ENCODE results near the gene RPTOR.

Gene RPTOR

DNA sequence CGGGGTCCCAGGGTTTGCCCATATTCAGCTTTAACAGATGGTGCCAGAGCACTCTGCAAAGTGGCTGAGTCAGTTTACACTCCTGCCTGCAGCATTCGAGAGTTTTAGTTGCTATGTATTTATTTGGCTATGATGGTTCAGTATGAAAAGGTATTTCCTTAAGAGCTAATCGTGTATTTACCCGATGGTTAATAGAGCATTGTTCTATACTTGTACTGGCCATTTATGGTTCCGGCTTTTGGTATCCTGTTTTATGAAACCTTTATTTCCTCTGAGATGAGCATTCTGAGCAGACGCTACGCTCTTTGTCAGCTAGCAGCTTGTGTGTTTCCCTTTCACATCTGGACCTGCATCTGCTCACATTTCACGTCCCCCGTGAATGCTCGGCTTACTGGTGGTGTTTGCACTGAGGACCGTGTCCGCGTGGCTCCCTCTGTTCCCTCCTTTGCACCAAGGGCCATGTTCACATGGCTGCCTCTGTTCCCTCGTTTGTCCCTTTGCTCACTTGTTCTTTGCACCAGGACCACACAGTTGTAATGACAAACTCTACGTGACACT, 297.9 kb downstream of the RPTOR start:
- H3K36me3 ChIP-seq = no peaks in the 10 kb centered on the region; the same call in 1 of the 2 replicates
- no peaks in the 10 kb centered on the region for H3K9me3 ChIP-seq
- TF ChIP-seq, protein P1, sequence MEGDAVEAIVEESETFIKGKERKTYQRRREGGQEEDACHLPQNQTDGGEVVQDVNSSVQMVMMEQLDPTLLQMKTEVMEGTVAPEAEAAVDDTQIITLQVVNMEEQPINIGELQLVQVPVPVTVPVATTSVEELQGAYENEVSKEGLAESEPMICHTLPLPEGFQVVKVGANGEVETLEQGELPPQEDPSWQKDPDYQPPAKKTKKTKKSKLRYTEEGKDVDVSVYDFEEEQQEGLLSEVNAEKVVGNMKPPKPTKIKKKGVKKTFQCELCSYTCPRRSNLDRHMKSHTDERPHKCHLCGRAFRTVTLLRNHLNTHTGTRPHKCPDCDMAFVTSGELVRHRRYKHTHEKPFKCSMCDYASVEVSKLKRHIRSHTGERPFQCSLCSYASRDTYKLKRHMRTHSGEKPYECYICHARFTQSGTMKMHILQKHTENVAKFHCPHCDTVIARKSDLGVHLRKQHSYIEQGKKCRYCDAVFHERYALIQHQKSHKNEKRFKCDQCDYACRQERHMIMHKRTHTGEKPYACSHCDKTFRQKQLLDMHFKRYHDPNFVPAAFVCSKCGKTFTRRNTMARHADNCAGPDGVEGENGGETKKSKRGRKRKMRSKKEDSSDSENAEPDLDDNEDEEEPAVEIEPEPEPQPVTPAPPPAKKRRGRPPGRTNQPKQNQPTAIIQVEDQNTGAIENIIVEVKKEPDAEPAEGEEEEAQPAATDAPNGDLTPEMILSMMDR (IDR thresholded peaks at IDR 0.05; ENCODE audit: low read depth, low read length) = no peak
- no peak overlapping the region for H3K4me3 ChIP-seq (ENCODE audit: low read depth, low read length)
- no peak for DNase-seq
- no peaks in the 10 kb centered on the region; the same call in 1 of the 2 replicates for H3K4me1 ChIP-seq
- no peaks in the 10 kb centered on the region for H3K27me3 ChIP-seq

DNA sequence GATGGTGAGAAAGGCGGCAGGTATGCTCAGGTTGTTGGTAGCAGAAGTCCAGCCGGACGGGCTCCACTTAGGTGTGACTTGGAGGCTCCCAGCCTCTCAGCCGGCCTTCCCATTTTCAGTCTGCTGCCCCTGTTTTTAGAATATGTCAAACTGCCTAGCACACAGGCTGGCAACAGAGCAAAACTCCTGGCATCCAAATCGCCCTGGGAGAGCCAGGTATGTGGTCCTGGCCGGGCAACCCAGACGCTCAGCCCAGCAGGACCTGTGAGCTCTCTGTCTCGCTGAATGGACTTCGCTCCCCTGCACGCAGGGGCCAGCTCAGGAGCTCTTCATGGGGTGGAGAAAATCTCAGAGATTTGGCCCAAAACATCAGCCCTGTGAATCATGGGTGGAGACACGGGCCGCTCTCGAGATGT, 299.1 kb downstream of the RPTOR start:
- no peak for DNase-seq
- H3K27me3 ChIP-seq = no peaks in the 10 kb centered on the region
- no peaks in the 10 kb centered on the region; the same call in 1 of the 2 replicates for H3K4me1 ChIP-seq
- TF ChIP-seq, protein P1 (IDR thresholded peaks at IDR 0.05; ENCODE audit: low read depth, low read length) = no peak
- no peaks in the 10 kb centered on the region; the same call in 1 of the 2 replicates for H3K36me3 ChIP-seq
- no peak overlapping the region for H3K4me3 ChIP-seq (ENCODE audit: low read depth, low read length)
- no peaks in the 10 kb centered on the region for H3K9me3 ChIP-seq

DNA sequence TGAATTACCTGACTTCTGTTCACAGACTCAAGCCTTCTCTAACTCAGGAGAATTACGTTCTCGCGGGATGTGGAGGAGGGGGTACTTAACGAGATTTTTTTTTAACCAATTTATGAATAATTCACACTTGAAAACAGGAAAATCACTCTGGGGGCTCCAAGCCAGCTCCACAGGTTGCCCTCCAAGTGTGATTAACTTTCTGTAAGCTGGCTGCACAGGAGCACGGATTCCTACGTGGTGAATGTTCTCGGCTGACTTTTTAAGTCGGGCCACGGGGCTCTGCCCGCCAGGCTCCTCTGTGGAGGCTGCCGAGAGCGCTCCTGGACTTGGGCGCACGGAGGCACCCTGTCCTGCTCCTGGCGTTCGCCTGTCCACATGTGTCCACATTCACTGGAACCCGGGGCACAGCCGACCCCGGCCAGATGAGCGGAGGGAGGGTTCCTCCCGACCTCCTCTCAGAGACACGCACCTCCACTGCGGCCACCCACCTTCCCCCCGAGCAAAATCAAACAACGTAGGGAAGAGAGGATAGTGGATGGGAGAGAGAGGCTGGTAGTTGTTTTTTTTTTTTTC, 299.9 kb downstream of the RPTOR start:
- Histone ChIP-seq H3K27me3 (no peaks in the 10 kb centered on the region), H3K4me1 (no peaks in the 10 kb centered on the region), H3K9me3 (no peaks in the 10 kb centered on the region), H3K36me3 (no peaks in the 10 kb centered on the region; the same call in 1 of the 2 replicates), H3K4me3 (ENCODE audit: low read depth, low read length) (no peak overlapping the region)
- TF ChIP-seq, protein P1 (IDR thresholded peaks at IDR 0.05; ENCODE audit: low read depth, low read length) = no peak
- no peak for DNase-seq

DNA sequence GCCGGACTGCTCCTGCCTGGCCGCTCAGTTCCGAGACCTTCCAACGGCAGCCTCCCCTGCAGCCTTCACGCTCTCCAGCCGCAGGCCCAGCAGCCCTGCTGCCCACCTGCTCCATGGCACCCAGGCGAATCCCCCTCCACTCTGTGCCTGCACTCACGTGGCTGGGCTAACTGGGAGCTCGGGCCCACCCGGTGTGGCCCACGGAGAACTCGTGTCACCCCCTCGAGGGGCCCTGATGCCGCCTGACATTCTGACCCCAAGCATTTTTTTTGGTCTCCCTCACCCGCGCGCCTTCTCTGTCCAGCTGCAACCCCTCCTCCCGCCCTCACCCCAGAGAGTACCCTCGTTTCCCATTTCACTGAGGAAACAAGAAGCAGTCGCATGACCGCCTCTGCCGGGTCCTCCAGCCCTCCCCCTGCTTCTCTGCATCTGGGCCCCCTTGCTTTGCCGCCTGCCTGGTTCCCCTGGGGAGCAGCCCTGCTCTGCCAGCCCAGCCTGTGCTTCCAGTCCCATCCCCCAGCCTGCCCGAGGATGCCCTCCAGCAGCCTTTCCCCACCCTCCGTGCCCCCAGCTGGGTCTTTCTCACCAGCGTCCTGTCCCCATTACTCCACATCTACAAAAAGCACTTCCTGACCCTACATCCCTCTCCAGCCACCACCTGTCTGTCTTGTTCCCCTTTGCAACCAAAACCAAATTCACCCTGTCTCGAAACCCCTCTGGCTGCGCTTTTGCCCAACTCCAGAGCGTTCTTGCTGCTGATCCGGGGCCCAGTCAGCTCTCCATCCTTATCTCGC, 300.6 kb downstream of the RPTOR start:
- no peaks in the 10 kb centered on the region for H3K4me1 ChIP-seq
- H3K9me3 ChIP-seq = no peaks in the 10 kb centered on the region
- TF ChIP-seq, protein P1 (IDR thresholded peaks at IDR 0.05; ENCODE audit: low read depth, low read length) = no peak
- no peaks in the 10 kb centered on the region for H3K27me3 ChIP-seq
- DNase-seq = no peak
- no peaks in the 10 kb centered on the region; the same call in 1 of the 2 replicates for H3K36me3 ChIP-seq
- H3K4me3 ChIP-seq (ENCODE audit: low read depth, low read length) = no peak overlapping the region

- TF ChIP-seq, protein P1 (IDR thresholded peaks at IDR 0.05; ENCODE audit: low read depth, low read length) = no peak
- DNase-seq = no peak
- Histone ChIP-seq H3K36me3 (no peaks in the 10 kb centered on the region; the same call in 1 of the 2 replicates), H3K4me3 (ENCODE audit: low read depth, low read length) (no peak overlapping the region), H3K4me1 (no peaks in the 10 kb centered on the region), H3K27me3 (no peaks in the 10 kb centered on the region), H3K9me3 (no peaks in the 10 kb centered on the region)
Measured at GRCh38 chr17:80845863-80846671, 301.4 kb downstream of the RPTOR start.

Data from BE2C (cell line).